CD1c-positive myeloid dendritic cell (primary cell): ENCODE data around the gene ATF4.

Experiments
- DNase-seq: peaks from one replicate; pipeline ENCODE4 v3.0.0-alpha.2; 2016; ENCODE audit errors: extremely low spot score

The ATF4 gene

DNA sequence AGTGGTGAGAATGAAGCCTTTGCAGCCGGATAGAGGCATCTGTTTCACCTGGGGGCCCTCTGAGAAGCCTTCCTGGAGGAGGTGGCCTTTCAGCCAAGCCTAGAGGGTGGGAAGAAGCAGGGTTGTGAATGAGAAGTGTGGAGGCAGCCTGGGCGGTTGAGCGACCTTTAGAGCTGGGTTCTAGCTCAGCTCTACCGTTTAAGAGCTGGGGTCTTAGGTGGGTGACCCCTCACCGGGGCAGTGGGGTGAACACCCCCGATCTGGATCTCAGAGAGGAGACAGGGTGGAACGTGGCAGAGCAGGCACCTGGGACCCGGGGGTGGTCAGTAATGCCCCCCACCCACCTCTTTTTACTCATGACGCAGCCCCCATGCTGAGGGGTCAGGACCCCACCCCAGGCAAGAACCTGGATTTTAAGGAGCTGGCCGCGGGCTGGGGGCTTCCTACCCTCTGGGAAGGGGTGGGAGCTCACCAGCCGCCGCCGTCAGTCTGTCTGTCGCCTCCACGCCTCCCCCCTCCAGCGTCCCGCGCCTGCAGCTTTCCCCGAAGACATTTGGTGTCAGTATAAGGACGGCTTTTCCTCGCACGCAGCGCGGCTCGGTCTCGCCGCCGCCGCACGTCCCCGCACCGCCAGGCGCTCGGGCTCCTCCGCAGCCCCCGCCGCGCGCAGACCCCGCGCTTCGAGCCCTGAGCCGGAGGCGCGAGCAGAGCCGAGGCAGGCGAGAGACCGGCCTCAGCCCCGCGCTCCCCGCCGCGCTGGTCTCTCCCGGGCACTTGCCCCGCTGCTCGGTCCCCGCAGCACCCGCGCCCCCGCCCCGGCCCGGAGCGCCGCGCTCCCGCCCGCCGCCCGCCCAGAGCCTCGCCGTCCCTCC lies 36.8 kb downstream of the ATF4 start:
- DNase-seq, result no peak

DNA sequence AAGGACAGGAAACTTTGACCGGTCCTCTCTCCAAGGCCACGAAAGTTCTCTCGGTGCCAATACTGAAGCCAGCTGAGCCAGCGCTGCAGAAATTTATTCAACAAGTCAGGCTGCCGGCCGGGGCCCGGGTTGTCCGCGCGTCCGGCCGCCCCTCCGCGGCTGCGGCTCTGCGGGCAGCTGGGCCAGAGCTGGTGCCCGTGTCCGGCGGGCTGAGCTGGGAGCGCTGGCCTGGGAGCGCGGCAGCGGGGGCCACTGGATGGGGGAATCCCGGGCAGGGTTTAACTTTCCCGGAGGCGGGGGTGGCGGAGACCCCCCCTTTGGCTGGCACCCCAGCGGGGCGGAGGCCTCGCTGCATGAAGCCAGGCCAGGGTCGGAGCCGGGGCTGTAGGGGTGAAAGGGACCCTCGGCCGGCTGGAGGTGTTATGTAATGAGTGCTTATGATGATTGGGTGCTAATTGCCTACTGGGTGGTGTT lies 37.9 kb downstream of the ATF4 start:
- no peak for DNase-seq

DNA sequence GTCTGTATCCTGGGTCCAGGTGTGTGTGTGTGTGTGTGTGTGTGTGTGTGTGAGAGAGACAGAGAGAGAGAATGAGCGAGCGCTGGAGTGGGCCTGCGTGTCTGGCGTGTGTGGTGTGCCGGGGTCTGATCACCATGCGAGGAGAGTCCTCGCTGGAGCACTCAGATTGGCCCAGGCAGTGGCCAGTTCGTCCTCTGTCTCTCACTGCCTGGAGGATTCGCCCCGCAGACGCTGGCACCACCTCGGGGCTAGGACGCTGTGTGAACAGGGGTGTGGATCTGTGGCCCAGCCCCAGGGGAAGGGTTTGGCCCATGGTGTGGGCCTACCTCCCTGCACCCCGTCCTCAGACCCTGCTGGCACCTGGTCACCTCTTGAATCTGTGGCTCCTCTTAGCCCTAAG lies 38.6 kb downstream of the ATF4 start:
- DNase-seq, result no peak

DNA sequence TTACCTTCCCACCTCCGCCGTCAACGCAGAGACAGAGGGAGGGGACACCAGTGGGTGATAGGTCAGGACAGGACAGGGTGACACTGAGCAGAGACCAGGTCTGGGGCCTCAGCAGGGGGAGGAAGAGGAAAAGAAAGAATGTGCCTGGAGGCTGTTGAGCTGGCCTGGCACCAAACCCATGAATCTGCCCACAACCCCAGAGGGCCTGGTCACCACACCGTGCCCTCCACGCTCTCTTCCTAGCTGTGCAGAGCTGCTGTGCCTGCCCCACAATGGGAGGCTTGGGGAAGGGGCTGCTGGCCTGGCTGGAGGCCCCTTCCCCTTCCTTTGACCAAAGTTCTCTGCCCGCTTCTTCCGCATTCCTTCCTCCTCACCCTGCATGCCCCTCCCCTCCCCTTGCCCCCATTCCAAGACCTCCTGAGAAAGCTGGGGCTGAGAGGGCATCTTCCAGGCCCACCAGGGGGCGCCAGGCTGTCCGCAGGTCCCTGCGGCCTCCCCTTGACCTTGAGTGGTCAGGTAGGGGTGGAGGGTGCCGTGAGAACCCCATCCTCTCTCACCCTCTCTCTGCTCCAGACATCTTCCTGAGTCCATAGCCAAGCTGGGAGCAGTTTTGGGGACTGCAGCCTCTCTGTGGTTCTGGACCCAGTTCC lies 39.2 kb downstream of the ATF4 start:
- DNase-seq, result no peak

DNA sequence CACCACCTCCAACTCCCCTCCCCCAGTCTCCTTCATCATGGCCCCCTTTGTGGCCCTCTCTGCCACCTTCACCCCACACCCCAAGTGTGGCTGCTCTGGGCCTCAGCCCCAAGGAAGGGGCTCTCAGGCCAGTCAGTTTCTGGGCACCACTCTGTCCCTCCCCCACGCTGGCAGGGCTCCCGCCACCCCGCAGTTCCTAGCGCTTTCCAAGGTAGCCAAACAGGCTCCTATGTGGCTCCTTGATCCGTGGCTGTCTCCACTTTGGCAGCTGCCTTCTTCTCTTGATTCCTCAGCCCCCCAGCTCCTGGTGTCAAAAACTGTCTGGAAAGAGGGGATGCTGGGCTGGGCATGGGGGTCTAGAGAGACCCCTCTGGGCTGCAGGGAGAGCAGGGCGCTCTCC lies 39.8 kb downstream of the ATF4 start:
- DNase-seq, result no peak

DNA sequence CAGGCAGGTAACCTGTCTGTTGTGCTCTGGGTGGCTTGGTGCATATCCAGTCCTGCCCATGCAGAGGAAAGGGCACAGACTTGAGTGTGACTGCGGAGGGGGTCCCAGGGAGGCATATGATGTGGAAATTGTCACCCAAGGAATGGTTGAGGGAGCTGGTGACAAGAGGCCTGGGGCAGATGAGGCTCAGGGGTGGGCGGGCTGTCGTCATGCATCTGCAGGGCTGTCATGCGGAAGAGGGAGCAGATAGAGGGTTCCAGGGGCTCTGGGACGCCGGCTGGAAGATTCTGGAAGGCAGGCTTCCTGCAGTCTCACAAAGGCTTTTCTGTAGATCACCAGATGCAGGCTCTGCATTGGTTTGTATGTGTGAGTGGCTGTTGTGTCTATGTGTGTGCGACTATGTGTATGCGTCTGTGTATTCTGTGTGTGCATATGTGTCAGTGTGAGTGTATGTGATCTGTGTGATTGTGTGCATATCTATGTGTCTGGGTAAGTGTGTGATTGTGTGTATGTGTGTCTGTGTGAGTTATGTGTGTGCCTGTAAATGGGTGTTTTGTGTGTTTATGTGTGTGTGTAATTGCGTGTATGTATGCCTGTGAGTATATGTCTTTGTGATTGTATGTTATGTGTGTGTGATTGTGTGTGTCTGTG lies 42.6 kb downstream of the ATF4 start:
- no peak for DNase-seq

DNA sequence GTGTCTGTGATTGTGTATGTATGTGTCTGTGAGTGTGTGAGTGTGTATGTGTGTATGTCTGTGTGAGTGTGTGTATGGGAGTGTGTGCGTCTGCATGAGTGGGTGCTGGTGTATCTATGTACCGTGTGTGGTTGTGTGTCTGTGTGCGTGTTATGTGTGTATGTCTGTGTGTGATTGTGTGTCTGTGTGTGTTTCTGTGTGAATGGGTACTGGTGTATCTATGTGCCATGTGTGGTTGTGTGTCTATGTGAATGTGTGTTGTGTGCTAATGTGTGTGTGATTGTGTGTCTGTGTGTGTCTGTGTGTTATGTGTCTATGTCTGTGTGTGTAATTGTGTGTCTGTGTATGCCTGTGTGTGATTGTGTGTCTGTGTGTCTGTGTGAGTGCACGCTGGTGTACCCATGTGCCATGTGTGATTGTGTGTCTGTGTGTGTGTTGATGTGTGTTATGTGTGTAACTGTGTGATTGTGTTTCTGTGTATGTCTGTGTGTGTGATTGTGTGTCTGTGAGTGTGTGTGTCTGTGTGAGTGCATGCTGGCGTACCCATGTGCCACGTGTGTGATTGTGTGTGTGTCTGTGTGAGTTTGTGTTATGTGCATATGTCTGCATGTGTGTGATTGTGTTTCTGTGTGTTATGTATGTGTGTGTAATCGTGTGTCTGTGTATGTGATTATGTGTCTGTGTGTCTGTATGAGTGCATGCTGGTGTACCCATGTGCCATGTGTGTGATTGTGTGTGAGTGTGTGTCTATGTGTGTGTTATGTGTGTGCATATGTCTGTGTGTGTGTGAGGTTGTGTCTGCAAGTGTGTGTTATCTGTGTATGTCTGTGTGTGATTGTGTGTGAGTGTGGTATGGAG lies 43.4 kb downstream of the ATF4 start:
- no peak for DNase-seq

DNA sequence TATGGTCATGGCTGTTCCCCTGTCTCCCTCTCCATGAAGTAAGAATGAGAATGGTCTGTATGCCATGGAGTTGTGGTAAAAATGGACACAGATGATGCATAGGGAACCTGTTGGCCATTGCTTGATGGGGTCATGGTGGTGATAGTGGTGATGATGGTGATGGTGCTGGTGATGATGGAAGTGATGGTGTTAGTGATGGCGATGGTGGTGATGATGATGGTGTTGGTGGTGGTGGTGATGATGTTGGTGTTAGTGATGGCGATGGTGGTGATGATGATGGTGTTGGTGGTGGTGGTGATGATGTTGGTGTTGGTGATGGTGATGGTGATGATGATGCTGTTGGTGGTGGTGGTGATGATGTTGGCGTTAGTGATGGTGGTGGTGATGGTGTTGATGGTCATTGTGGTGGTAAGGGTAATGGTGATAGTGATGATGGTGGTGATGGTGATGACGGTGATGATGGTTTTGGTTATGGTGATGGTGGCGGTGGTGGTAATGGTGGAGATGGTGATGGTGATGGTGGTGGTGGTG lies 45.1 kb downstream of the ATF4 start:
- no peak for DNase-seq

DNA sequence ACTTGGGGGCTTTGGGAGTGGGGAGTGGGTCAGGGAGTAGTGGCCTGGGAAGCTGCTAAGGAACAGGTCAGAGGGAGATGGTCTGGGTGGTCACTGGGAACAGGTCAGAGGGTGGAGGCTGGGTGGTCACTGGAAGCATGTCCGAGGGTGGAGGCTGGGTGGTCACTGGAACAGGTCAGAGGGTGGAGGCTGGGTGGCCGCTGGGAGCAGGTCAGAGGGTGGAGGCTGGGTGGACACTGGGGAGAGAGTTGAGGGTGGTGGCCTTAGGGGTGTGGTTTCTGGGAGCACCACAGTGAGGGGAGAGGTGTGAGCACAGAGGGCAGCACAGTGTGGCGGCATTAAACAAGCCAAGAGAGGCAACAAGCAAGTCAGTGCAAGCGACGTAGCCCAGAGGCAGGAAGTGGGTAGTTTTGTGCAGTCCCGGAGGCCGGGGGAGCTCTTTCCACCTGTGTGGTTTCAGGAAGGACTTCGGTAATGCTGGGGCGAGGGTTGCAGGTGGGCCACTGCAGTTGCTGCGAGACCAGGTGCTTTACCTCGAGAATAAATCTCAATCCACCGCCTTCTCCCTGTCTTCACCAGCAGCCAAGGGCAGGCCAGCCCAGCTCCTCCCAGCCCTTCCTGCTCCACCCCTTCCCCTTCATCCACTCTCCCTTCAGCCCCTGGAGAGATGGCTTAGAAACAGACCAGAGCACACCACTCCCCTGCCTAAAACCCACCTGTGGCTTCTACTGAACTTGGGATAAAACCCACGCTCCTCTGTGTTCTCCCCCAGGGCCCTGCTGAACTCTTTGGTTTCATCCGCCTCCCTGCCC lies 47.0 kb downstream of the ATF4 start:
- no peak for DNase-seq

DNA sequence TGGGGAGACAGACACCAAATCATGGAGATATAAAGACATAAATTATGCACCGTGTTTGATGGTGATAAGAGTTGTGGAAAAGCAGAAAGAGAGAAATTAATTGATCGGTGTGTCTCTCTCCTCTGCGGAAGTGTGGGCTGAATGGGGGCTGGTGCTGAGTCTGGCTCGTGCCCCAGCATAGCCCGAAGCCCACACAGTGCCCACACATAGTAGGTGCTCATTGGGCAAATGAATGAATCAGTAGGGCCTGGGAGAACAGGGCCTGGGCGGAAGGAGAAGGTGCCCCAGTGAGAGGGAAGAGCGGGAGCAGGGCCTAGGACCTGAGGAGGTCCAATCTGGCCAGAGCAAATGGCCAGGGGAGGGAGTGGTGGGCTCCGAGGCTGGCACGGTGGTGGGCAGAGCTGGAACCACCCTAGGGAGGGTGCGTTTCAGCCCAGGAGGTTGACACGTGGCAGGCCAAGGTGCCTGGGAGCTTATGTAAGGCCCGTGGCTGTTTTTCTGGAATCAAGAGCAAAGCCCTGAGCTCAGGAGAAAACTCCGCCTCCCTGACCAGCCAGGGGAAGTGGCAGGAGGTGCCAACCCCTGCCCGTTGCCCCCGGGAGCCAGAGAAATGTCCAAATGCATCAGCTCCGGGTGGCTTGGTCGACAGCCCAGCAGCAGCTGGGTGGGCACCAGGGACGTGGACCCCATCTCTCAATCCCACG lies 48.1 kb downstream of the ATF4 start:
- DNase-seq, result no peak

DNA sequence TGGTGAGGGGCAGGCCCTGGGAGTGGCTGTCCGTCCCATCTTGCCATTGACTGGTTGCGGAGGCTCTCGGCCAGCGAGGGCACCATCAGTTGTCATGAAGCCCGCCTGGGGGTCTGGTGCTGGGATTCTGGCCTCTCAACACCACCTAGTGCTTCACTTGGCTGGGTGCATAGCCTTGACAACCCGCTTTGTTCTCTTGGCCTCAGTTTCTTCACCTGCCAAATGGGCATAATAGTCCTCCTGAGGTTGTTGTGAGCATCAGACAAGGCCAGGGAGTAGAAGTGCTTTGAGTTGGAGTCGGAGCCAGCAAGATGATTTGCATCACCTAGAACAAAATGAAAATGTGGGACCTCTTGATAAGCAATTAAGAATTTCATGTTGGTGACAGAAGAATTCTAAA lies 48.7 kb downstream of the ATF4 start:
- DNase-seq, result no peak

DNA sequence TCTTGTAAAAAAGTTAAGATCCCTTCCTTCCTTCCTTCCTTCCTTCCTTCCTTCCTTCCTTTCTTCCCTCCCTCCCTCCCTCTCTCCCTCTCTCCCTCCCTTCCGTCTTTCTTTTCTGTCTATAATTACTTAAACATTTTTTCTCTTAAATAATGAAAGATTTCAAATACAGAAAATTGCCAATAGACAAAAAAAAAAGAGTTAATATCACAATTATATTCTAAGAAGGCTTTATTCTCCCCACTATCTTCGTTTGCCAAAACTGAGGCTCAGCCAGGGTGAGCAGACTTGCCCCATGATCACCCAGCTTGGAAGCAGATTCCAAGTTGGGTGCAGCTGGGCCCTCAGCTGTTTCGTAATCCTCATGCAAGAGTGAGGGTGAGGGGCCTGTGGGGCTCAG lies 49.9 kb downstream of the ATF4 start:
- DNase-seq, result no peak

DNA sequence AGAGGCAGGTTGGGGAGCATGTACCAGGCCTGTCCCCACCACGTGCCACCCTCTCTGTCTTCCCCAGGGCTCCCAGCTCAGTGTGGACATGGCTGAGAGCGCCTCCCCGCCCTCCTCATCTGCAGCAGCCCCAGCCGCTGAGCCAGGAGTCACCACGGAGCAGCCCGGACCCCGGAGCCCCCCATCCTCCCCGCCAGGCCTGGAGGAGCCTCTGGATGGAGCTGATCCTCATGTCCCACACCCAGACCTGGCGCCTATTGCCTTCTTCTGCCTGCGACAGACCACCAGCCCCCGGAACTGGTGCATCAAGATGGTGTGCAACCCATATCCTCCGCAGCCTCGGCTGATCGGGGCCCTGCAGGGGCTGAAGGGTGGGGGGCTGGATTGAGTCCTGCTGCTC lies 50.3 kb downstream of the ATF4 start, which contains the start of gene CACNA1I:
Gene CACNA1I (plus strand): TSS at position 89 of the 400 bp plus-strand sequence. CDS start 0 bp downstream, at position 89.
- no peak for DNase-seq

DNA sequence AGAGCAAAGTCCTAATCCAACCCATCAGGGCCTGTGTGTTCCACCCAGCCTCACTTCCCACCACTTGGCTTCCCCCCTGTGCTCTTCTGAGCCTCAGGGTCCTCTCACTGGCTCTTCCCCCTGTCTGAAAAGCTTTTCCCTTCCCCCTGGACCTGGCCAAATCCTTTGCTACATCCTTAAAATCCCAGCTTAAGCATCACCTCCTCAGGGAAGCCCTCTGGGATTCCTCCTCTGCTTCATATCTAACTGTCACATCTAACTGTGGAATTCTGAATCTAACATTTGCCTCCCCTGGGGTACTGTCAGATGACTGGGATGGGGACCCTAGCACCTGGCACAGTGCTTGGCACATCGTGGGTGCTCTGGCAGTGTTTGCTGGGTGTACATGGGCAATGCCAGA lies 51.2 kb downstream of the ATF4 start:
- DNase-seq, result no peak
